ENCODE data around the gene PPIH.
"Not testable (repeated sequence)": the region's sequence is repeated elsewhere in the genome, so short reads cannot be mapped to it uniquely, and the experiment has no call there.

The PPIH gene

GRCh38 chr1:42681741-42682483, 23.7 kb downstream of the PPIH start, which contains the start of gene YBX1:
Gene YBX1 (plus strand): TSS chr1:42682418. CDS start chr1:42682566, 148 bp downstream.
- DNase-seq = peak; percentile 85 to 95 (median 92)
- no peaks in the 10 kb centered on the region for H3K27me3 ChIP-seq (replicated peaks; ENCODE audit: control insufficient read depth, insufficient read depth, low read length, poor library complexity, severe bottlenecking)
- H3K27ac ChIP-seq (ENCODE audit: insufficient read depth, low read length, poor library complexity, severe bottlenecking) = peak within 1 kb of the TSS; percentile 87
- H3K4me1 ChIP-seq (ENCODE audit: control insufficient read depth, insufficient read depth, low read length, poor library complexity, severe bottlenecking) = peaks cover 29% of the 10 kb centered on the region
- H3K4me3 ChIP-seq (ENCODE audit: insufficient read depth, low read depth, low read length, poor library complexity, severe bottlenecking) = peak within 1 kb of the TSS; percentile 78
- no peaks in the 10 kb centered on the region for H3K36me3 ChIP-seq (ENCODE audit: control insufficient read depth, insufficient read depth, low read length)
- H3K9me3 ChIP-seq (ENCODE audit: control insufficient read depth, low read length) = no peaks in the 10 kb centered on the region

- DNase-seq; H3K9me3 ChIP-seq (ENCODE audit: control insufficient read depth, low read length); H3K36me3 ChIP-seq (ENCODE audit: control insufficient read depth, insufficient read depth, low read length); H3K27me3 ChIP-seq (replicated peaks; ENCODE audit: control insufficient read depth, insufficient read depth, low read length, poor library complexity, severe bottlenecking): not testable (repeated sequence)
- Histone ChIP-seq H3K4me3 (ENCODE audit: insufficient read depth, low read depth, low read length, poor library complexity, severe bottlenecking) (peak overlapping the region; percentile 78), H3K27ac (ENCODE audit: insufficient read depth, low read length, poor library complexity, severe bottlenecking) (peak overlapping the region; percentile 87), H3K4me1 (ENCODE audit: control insufficient read depth, insufficient read depth, low read length, poor library complexity, severe bottlenecking) (peaks cover 29% of the 10 kb centered on the region)
These were observed 24.2 kb downstream of the PPIH start for GRCh38 chr1:42682484-42682738.

- Histone ChIP-seq H3K4me1 (ENCODE audit: control insufficient read depth, insufficient read depth, low read length, poor library complexity, severe bottlenecking) (peaks cover 31% of the 10 kb centered on the region), H3K9me3 (ENCODE audit: control insufficient read depth, low read length) (no peaks in the 10 kb centered on the region), H3K36me3 (ENCODE audit: control insufficient read depth, insufficient read depth, low read length) (no peaks in the 10 kb centered on the region), H3K27ac (ENCODE audit: insufficient read depth, low read length, poor library complexity, severe bottlenecking) (peak overlapping the region; percentile 87), H3K4me3 (ENCODE audit: insufficient read depth, low read depth, low read length, poor library complexity, severe bottlenecking) (peak overlapping the region; percentile 78), H3K27me3 (replicated peaks; ENCODE audit: control insufficient read depth, insufficient read depth, low read length, poor library complexity, severe bottlenecking) (no peaks in the 10 kb centered on the region)
- peak; percentile 53 to 60 (median 54) for DNase-seq
These were observed 24.7 kb downstream of the PPIH start for GRCh38 chr1:42682739-42683531.

- peak in 1 of 3 donors; percentile 3 for DNase-seq
- Histone ChIP-seq H3K4me1 (ENCODE audit: control insufficient read depth, insufficient read depth, low read length, poor library complexity, severe bottlenecking) (peaks cover 33% of the 10 kb centered on the region), H3K36me3 (ENCODE audit: control insufficient read depth, insufficient read depth, low read length) (no peaks in the 10 kb centered on the region), H3K27me3 (replicated peaks; ENCODE audit: control insufficient read depth, insufficient read depth, low read length, poor library complexity, severe bottlenecking) (no peaks in the 10 kb centered on the region), H3K27ac (ENCODE audit: insufficient read depth, low read length, poor library complexity, severe bottlenecking) (peak overlapping the region; percentile 73), H3K4me3 (ENCODE audit: insufficient read depth, low read depth, low read length, poor library complexity, severe bottlenecking) (peak overlapping the region; percentile 64), H3K9me3 (ENCODE audit: control insufficient read depth, low read length) (no peaks in the 10 kb centered on the region)
These were observed 25.9 kb downstream of the PPIH start for GRCh38 chr1:42684139-42684538.

GRCh38 chr1:42686418-42686817, 28.2 kb downstream of the PPIH start:
- no peak overlapping the region for H3K27ac ChIP-seq (ENCODE audit: insufficient read depth, low read length, poor library complexity, severe bottlenecking)
- H3K4me1 ChIP-seq (ENCODE audit: control insufficient read depth, insufficient read depth, low read length, poor library complexity, severe bottlenecking) = peaks cover 34% of the 10 kb centered on the region
- no peaks in the 10 kb centered on the region for H3K36me3 ChIP-seq (ENCODE audit: control insufficient read depth, insufficient read depth, low read length)
- H3K27me3 ChIP-seq (replicated peaks; ENCODE audit: control insufficient read depth, insufficient read depth, low read length, poor library complexity, severe bottlenecking) = no peaks in the 10 kb centered on the region
- no peak overlapping the region for H3K4me3 ChIP-seq (ENCODE audit: insufficient read depth, low read depth, low read length, poor library complexity, severe bottlenecking)
- no peaks in the 10 kb centered on the region for H3K9me3 ChIP-seq (ENCODE audit: control insufficient read depth, low read length)
- DNase-seq = no peak

GRCh38 chr1:42689912-42690311, 31.7 kb downstream of the PPIH start:
- Histone ChIP-seq H3K4me1 (ENCODE audit: control insufficient read depth, insufficient read depth, low read length, poor library complexity, severe bottlenecking) (peaks cover 28% of the 10 kb centered on the region), H3K27me3 (replicated peaks; ENCODE audit: control insufficient read depth, insufficient read depth, low read length, poor library complexity, severe bottlenecking) (no peaks in the 10 kb centered on the region), H3K4me3 (ENCODE audit: insufficient read depth, low read depth, low read length, poor library complexity, severe bottlenecking) (no peak overlapping the region), H3K36me3 (ENCODE audit: control insufficient read depth, insufficient read depth, low read length) (peaks cover 6% of the 10 kb centered on the region), H3K9me3 (ENCODE audit: control insufficient read depth, low read length) (no peaks in the 10 kb centered on the region), H3K27ac (ENCODE audit: insufficient read depth, low read length, poor library complexity, severe bottlenecking) (no peak overlapping the region)
- DNase-seq = no peak

GRCh38 chr1:42690477-42691156, 32.4 kb downstream of the PPIH start:
- Histone ChIP-seq H3K27me3 (replicated peaks; ENCODE audit: control insufficient read depth, insufficient read depth, low read length, poor library complexity, severe bottlenecking) (no peaks in the 10 kb centered on the region), H3K4me3 (ENCODE audit: insufficient read depth, low read depth, low read length, poor library complexity, severe bottlenecking) (no peak overlapping the region), H3K27ac (ENCODE audit: insufficient read depth, low read length, poor library complexity, severe bottlenecking) (no peak overlapping the region), H3K9me3 (ENCODE audit: control insufficient read depth, low read length) (no peaks in the 10 kb centered on the region), H3K36me3 (ENCODE audit: control insufficient read depth, insufficient read depth, low read length) (peaks cover 12% of the 10 kb centered on the region), H3K4me1 (ENCODE audit: control insufficient read depth, insufficient read depth, low read length, poor library complexity, severe bottlenecking) (peaks cover 21% of the 10 kb centered on the region)
- no peak for DNase-seq

GRCh38 chr1:42691157-42691498, 32.9 kb downstream of the PPIH start:
- Histone ChIP-seq H3K36me3 (ENCODE audit: control insufficient read depth, insufficient read depth, low read length) (peaks cover 17% of the 10 kb centered on the region), H3K27ac (ENCODE audit: insufficient read depth, low read length, poor library complexity, severe bottlenecking) (no peak overlapping the region), H3K4me3 (ENCODE audit: insufficient read depth, low read depth, low read length, poor library complexity, severe bottlenecking) (no peak overlapping the region), H3K27me3 (replicated peaks; ENCODE audit: control insufficient read depth, insufficient read depth, low read length, poor library complexity, severe bottlenecking) (no peaks in the 10 kb centered on the region), H3K4me1 (ENCODE audit: control insufficient read depth, insufficient read depth, low read length, poor library complexity, severe bottlenecking) (peaks cover 17% of the 10 kb centered on the region), H3K9me3 (ENCODE audit: control insufficient read depth, low read length) (no peaks in the 10 kb centered on the region)
- no peak for DNase-seq

GRCh38 chr1:42692461-42692860, 34.2 kb downstream of the PPIH start:
- Histone ChIP-seq H3K4me1 (ENCODE audit: control insufficient read depth, insufficient read depth, low read length, poor library complexity, severe bottlenecking) (peaks cover 12% of the 10 kb centered on the region), H3K36me3 (ENCODE audit: control insufficient read depth, insufficient read depth, low read length) (peaks cover 30% of the 10 kb centered on the region), H3K4me3 (ENCODE audit: insufficient read depth, low read depth, low read length, poor library complexity, severe bottlenecking) (no peak overlapping the region), H3K9me3 (ENCODE audit: control insufficient read depth, low read length) (no peaks in the 10 kb centered on the region), H3K27ac (ENCODE audit: insufficient read depth, low read length, poor library complexity, severe bottlenecking) (no peak overlapping the region), H3K27me3 (replicated peaks; ENCODE audit: control insufficient read depth, insufficient read depth, low read length, poor library complexity, severe bottlenecking) (no peaks in the 10 kb centered on the region)
- no peak for DNase-seq

GRCh38 chr1:42692911-42693310, 34.7 kb downstream of the PPIH start:
- DNase-seq = no peak
- H3K4me3 ChIP-seq (ENCODE audit: insufficient read depth, low read depth, low read length, poor library complexity, severe bottlenecking) = no peak overlapping the region
- H3K27me3 ChIP-seq (replicated peaks; ENCODE audit: control insufficient read depth, insufficient read depth, low read length, poor library complexity, severe bottlenecking) = no peaks in the 10 kb centered on the region
- H3K27ac ChIP-seq (ENCODE audit: insufficient read depth, low read length, poor library complexity, severe bottlenecking) = no peak overlapping the region
- H3K4me1 ChIP-seq (ENCODE audit: control insufficient read depth, insufficient read depth, low read length, poor library complexity, severe bottlenecking) = peaks cover 9% of the 10 kb centered on the region
- peaks cover 35% of the 10 kb centered on the region for H3K36me3 ChIP-seq (ENCODE audit: control insufficient read depth, insufficient read depth, low read length)
- H3K9me3 ChIP-seq (ENCODE audit: control insufficient read depth, low read length) = no peaks in the 10 kb centered on the region

Data from effector memory CD4-positive, alpha-beta T cell (primary cell).